Epithelial cell of proximal tubule (primary cell): Measurements from ENCODE around the gene LRP5. TPM values are rescaled to one million over a fixed set of nuclear protein-coding genes. Genes with fewer than 3 reads are reported as not detected.

Experiments used
- DNase-seq: peaks from one replicate; pipeline ENCODE4 v3.0.0-alpha.2; 2011; ENCODE audit warnings: low read depth
- H3K4me3 ChIP-seq: 2 replicates; pipeline ENCODE4 v1.5.1; 2011; ENCODE audit warnings: low read depth, mild to moderate bottlenecking, low read length
- CTCF ChIP-seq: conservative IDR thresholded peaks from 2 replicates; pipeline ENCODE4 v1.5.1; 2012; ENCODE audit warnings: low read depth, mild to moderate bottlenecking, low read length
- total RNA-seq: library from RNA; depleted of rRNA; stranded (reverse); fragments of >200 nt; gene quantifications from 2 replicates; pipeline ENCODE4 v1.2.3, GENCODE V29; 2015

Gene LRP5
- total RNA-seq, 1 donor from 2014 or later, result 22.4 TPM

GRCh38 chr11:68326334-68327215, 14.2 kb downstream of the LRP5 start:
- no peak overlapping the region for H3K4me3 ChIP-seq
- no peak for TF ChIP-seq CTCF
- no peak for DNase-seq

- TF ChIP-seq CTCF, result no peak
These were observed 15.4 kb downstream of the LRP5 start for GRCh38 chr11:68327586-68328370.

GRCh38 chr11:68328374-68329091, 16.1 kb downstream of the LRP5 start:
- no peak for TF ChIP-seq CTCF
- no peak for DNase-seq

More at GRCh38 chr11:68327586-68328370, 15.4 kb downstream of the LRP5 start:
- no peak overlapping the region for H3K4me3 ChIP-seq
- DNase-seq, result no peak

GRCh38 chr11:68329536-68329935, 17.1 kb downstream of the LRP5 start:
- TF ChIP-seq CTCF, result no peak
- H3K4me3 ChIP-seq, result no peak overlapping the region
- DNase-seq, result no peak

More at GRCh38 chr11:68328374-68329091, 16.1 kb downstream of the LRP5 start:
- H3K4me3 ChIP-seq, result no peak overlapping the region

GRCh38 chr11:68329978-68330699, 17.7 kb downstream of the LRP5 start:
- TF ChIP-seq CTCF, result no peak
- H3K4me3 ChIP-seq, result no peak overlapping the region
- DNase-seq, result no peak

GRCh38 chr11:68330700-68331337, 18.4 kb downstream of the LRP5 start:
- no peak for TF ChIP-seq CTCF
- no peak for DNase-seq
- H3K4me3 ChIP-seq, result no peak overlapping the region
